Endometrium (tissue), 2 donors: ENCODE measurements around the gene PLXND1.
"Not testable (repeated sequence)": the region's sequence is repeated elsewhere in the genome, so short reads cannot be mapped to it uniquely, and the experiment has no call there.

Source experiments
- FAIRE-seq: peaks from 2 replicates; lab custom pipeline; 2012; peaks lifted over from hg19 to GRCh38; lab: Jason Lieb, UNC
- donor health status: control.
- donor health status: control.

PLXND1 gene

GRCh38 chr3:129614435-129614834 lies 8.0 kb upstream of the PLXND1 start:
- FAIRE-seq, result no peak

- no peak for FAIRE-seq
Observed at GRCh38 chr3:129613367-129613740, 6.9 kb upstream of the PLXND1 start.

- FAIRE-seq, result no peak
Observed at GRCh38 chr3:129612534-129613366, 6.3 kb upstream of the PLXND1 start.

GRCh38 chr3:129611812-129612533 lies 5.5 kb upstream of the PLXND1 start:
- FAIRE-seq, result no peak

GRCh38 chr3:129611446-129611800 lies 4.9 kb upstream of the PLXND1 start:
- FAIRE-seq, result no peak

- not testable (repeated sequence) for FAIRE-seq
Observed at GRCh38 chr3:129610794-129611445, 4.4 kb upstream of the PLXND1 start.

- FAIRE-seq, result no peak
Observed at GRCh38 chr3:129610276-129610675, 3.8 kb upstream of the PLXND1 start.

- no peak for FAIRE-seq
Observed at GRCh38 chr3:129609591-129610182, 3.2 kb upstream of the PLXND1 start.

GRCh38 chr3:129608936-129609590 lies 2.6 kb upstream of the PLXND1 start:
- no peak for FAIRE-seq

- no peak for FAIRE-seq
Observed at GRCh38 chr3:129608087-129608935, 1.8 kb upstream of the PLXND1 start.

GRCh38 chr3:129607391-129608068 lies 1.1 kb upstream of the PLXND1 start:
- no peak for FAIRE-seq

GRCh38 chr3:129605922-129606635 lies 397 bp downstream of the PLXND1 start:
- no peak for FAIRE-seq

GRCh38 chr3:129605203-129605921 lies 1.1 kb downstream of the PLXND1 start:
- no peak for FAIRE-seq

- no peak for FAIRE-seq
Observed at GRCh38 chr3:129604767-129605166, 1.7 kb downstream of the PLXND1 start.

- FAIRE-seq, result no peak
Observed at GRCh38 chr3:129603991-129604749, 2.3 kb downstream of the PLXND1 start.

- FAIRE-seq, result no peak
Observed at GRCh38 chr3:129603561-129603942, 2.9 kb downstream of the PLXND1 start.

GRCh38 chr3:129602730-129603560 lies 3.5 kb downstream of the PLXND1 start:
- no peak for FAIRE-seq

- FAIRE-seq, result no peak
Observed at GRCh38 chr3:129602309-129602708, 4.2 kb downstream of the PLXND1 start.
